Activated CD8-positive, alpha-beta memory T cell treated with anti-CD3 and anti-CD28 coated beads, Interleukin-2, amount 50 U/mL, for 4 hours (primary cell): ENCODE measurements around the gene MTMR12.
A peak's percentile ranks its signal among the peaks of the same experiment; 100 is the strongest.
"Not testable (repeated sequence)": the region's sequence is repeated elsewhere in the genome, so short reads cannot be mapped to it uniquely, and the experiment has no call there.

Experiments
- DNase-seq: peaks from one replicate; pipeline ENCODE4 v3.0.0-alpha.2; 2020

MTMR12 gene

GRCh38 chr5:32322882-32323281 is 10.1 kb upstream of the MTMR12 start:
- DNase-seq: no peak

GRCh38 chr5:32321787-32322186 is 9.0 kb upstream of the MTMR12 start:
- not testable (repeated sequence) for DNase-seq

GRCh38 chr5:32320576-32320975 is 7.8 kb upstream of the MTMR12 start:
- DNase-seq: no peak

GRCh38 chr5:32319926-32320543 is 7.3 kb upstream of the MTMR12 start:
- no peak for DNase-seq

GRCh38 chr5:32319392-32319791 is 6.7 kb upstream of the MTMR12 start:
- no peak for DNase-seq

GRCh38 chr5:32317041-32317440 is 4.3 kb upstream of the MTMR12 start:
- DNase-seq: no peak

DNA sequence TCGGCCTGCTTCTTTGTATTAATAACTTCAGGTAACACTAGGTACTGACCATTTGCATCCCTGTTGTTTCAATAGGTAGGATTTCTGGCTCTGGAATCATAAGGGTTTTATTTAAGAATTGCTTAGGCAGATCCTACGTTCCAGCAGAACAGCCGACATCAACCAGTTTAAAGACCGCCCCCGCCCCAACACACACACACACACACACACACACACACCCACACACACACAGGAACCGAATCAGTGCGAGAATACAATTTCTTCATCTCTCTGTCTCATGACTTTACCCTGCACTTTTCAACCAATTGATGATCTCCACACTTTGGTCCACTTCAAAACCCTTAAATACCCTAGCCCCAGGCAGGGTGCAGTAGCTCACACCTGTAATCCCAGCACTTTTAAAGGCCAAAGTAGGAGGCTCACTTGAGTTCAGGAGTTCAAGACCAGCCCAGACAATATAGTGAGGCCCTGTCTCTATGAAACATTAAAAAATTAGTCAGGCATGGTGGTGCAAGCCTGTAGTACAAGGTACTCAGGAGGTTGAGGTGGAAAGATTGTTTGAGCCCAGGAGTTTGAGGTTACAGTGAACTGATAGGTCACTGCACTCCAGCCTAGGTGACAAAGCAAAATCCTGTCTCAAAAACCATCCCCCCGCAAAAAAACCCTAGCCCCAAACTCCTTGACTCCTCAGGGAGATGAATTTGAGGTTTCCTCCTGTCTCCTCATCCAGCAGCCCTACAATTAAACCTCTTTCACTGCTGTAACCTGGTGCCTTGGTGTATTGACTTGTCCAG is 2.7 kb upstream of the MTMR12 start:
- no peak for DNase-seq

DNA sequence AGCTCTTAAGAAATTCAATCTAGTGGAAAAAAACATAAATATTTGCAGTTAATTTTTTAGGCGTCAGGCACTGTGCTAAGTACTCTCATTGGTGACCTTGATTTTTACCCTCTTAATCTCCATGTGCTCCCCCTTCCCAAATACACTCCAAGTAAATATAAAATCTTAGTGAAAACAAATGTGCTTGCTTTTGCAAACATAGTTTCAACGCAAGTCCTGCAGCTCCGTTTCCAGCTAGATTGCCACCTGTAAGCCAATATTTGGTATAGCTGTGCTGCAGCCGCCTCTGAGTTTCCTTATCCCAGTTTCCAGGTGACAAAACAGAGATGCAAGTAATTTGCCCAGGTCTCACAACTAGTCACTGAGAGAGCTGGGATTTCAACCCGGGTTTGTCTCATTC is 1.9 kb upstream of the MTMR12 start:
- DNase-seq: no peak

GRCh38 chr5:32314152-32314488 is 1.4 kb upstream of the MTMR12 start:
- not testable (repeated sequence) for DNase-seq

DNA sequence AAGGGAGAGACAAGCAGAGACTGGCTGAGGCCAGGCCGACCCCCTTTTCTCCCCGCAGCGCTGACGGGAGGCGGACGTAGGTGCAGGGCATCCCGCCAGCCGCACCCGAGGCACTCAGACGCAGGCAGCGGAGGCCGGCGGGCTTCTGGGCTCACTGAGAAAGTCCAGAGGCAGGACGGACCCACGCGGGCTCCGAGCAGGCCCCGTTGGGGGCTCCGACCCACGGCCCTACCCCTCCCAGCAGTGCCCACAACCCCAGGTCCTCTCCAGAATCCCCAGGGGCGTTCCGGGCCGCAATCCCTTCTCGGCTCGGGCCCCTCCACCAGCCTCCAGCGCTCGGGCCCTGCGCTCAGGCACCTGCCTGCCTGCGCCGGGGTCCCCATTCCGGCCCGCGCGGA is 543 bp downstream of the MTMR12 start:
- peak; percentile 47 for DNase-seq

- no peak for DNase-seq
Observed at GRCh38 chr5:32311404-32312196, 1.1 kb downstream of the MTMR12 start.

GRCh38 chr5:32309761-32310160 is 3.0 kb downstream of the MTMR12 start:
- DNase-seq: no peak

DNA sequence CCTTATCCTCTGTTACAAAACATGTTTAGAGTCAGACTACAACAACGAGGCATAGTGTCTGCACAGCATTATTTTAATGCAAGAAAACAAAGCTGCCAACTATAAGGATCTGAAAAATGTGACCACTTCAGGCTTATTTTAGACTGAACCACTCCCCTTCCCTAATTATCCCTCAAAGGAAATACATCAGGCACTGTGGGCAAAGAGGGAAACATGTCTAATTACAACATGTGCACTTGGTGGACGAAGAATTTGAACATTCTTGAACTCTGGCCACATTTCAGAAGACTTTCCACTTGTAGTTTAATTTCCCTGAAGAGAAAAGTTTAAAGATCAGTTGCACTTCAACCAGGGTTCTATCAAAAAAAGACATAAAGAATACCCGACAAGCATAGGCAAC is 3.8 kb downstream of the MTMR12 start:
- DNase-seq: no peak

- DNase-seq: no peak
Observed at GRCh38 chr5:32307769-32308194, 5.0 kb downstream of the MTMR12 start.

- no peak for DNase-seq
Observed at GRCh38 chr5:32304622-32305021, 8.1 kb downstream of the MTMR12 start.

- no peak for DNase-seq
Observed at GRCh38 chr5:32303755-32304120, 9.0 kb downstream of the MTMR12 start.

- no peak for DNase-seq
Observed at GRCh38 chr5:32302835-32303754, 9.6 kb downstream of the MTMR12 start.

DNA sequence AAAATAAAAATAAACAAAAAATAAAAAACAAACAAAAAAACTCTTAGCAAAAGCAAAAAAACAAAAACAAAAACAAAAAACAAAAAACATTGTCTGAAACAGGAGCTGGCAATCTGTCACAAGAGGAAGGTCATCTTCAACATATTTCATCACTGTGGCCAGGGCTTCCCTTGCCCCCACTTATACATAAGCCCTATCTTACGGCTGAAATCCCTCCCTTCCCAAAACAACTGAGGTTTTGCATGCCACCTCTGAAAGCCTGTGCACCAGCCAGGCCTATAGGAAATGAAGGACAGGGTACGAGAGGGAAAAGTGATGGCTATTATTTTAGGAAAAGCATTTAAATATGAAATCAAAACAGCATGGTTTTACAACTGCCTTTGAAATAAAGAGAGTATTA is 10.8 kb downstream of the MTMR12 start:
- no peak for DNase-seq

DNA sequence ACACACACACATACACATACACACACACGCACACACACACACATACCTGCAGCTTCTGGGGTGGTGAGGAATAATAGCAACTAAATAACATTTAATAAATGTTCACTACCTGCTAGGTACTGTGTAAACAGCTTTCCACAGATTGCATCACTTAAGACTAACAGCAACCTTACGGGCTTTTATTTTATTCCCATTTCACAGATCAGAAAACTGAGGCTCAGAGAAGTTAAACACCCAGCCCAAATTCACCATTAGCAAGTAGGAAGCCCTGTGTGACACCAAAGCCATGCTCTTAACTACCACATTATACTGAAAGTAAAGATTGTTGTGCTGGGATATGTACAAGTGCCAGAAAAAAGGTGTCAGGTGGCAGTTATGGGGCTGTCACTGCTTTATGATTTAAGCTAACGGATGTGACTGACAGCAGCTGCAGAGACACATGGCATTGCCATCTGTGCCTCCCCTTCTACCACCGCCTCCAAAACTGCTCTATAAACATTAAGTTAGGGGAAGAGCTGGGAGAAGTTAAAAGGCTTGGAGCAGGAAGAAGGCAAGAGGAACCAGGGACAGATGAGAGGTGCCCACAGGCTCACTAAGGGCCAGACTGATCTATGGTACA is 13.6 kb downstream of the MTMR12 start:
- no peak for DNase-seq

DNA sequence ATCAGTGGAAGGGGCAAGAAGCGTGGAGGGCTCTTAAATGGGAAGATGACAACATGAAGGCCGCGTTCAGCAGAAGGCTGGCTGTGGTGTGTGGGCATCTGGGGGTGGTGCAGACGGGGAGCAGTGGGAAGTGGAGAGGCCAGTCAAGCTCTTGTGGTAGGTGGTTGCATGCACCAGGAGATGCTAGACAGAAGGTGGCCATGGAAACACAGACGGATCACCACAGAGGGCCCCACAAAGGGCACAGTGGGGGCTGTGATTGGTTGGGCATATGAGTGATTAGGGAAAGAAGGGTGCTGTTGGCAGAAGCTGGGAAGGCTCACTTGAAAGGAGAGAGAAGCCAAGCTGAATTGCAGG is 14.7 kb downstream of the MTMR12 start:
- DNase-seq: no peak

DNA sequence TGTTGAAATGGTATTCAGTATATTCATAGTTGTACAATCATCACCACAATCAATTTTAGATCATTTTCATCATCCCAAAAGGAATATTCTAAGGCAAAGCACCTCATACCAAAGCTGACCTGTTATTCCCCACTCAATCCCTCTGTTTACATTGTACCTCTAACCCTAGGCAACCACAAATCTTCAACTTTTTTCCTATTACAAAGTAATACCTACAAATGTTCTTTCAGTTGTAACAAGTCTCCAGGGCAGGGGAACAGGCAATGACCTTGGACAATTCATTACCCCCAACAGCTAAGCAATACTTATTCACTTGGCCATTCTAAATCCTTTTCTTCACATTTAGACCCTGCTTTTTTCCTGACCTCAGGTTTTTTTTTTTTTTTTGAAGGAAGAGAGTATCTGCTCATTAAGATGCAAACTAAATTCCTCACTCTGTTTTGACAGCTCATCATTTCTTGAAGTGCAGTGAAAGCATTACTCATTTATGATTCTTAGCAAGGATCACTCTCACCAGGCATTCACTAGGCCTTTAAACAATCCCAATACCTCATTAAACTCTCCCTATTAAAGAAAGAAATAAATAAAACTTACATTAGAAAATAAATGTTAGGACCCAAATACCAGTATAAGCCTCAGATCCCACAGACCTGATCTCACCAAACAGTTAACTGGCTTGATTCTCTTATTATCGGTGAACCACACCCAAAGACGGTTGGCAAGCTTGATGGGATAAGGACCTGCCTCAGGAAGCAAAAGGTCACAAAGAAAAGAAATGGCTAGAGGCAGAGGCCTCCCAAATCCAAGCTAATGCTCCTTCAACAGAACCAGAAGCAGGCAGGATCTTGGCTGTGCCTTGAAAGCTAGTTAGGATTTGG is 15.3 kb downstream of the MTMR12 start:
- DNase-seq: no peak
